B cell (primary cell): Measurements from ENCODE around the gene ANO2. TPM values are rescaled to one million over a fixed set of nuclear protein-coding genes. Genes with fewer than 3 reads are reported as not detected.

Experiments
- ATAC-seq: fragments of 200-7000 bp; cut with Tn5 transposase; one replicate; pipeline ENCODE4 v1.10.0; 2021; ENCODE audit warnings: low read depth, mild to moderate bottlenecking, moderate number of reproducible peaks, moderate library complexity
- CTCF ChIA-PET: fragments of 350-600 bp; sonication (Branson Sonifier 250); formaldehyde crosslinking; loops from one replicate; lab custom pipeline; 2021; ENCODE audit warnings: antibody characterized with exemption, inconsistent platforms; lab: Charles Lee
- POLR2A ChIA-PET: fragments of 350-600 bp; sonication (Branson Sonifier 250); formaldehyde crosslinking; loops from one replicate; lab custom pipeline; 2021; ENCODE audit warnings: antibody characterized with exemption; lab: Charles Lee
- DNase-seq: peaks from one replicate; pipeline ENCODE4 v3.0.0; 2013
- H2AFZ ChIP-seq: 2 replicates; pipeline ENCODE4 v1.6.1; 2012; ENCODE audit warnings: mild to moderate bottlenecking, low read depth, low read length; ENCODE audit not compliant: insufficient read depth, poor library complexity, severe bottlenecking
- H3K27ac ChIP-seq, 2 donors: 1 replicate in 1 of 2; 2 replicates in 1 of 2; pipeline ENCODE4 v1.5.1; 2012 to 2013; ENCODE audit warnings: low read length in 2 of 2, mild to moderate bottlenecking in 2 of 2, moderate library complexity in 1 of 2
- H3K27me3 ChIP-seq, 4 experiments: fragments of 200-600 bp in 1 of 4; sonication (generic) in 1 of 4; replicated peaks in 1 of 4; 1 replicate in 2 of 4; 2 replicates in 2 of 4; pipeline versions ENCODE4 v1.6.1 to v1.7.0; 2013 to 2016; ENCODE audit warnings: low read length in 3 of 4, mild to moderate bottlenecking in 2 of 4, mixed read lengths in 1 of 4, moderate library complexity in 1 of 4; ENCODE audit not compliant: insufficient read depth in 4 of 4, control insufficient read depth in 3 of 4; ENCODE audit errors: control extremely low read depth in 1 of 4
- H3K36me3 ChIP-seq, 2 experiments: replicated peaks in 1 of 2; 1 replicate in 1 of 2; 2 replicates in 1 of 2; pipeline versions ENCODE4 v1.6.1 to v1.7.1; 2013; ENCODE audit warnings: low read length in 1 of 2; ENCODE audit not compliant: insufficient read depth in 2 of 2, control insufficient read depth in 1 of 2; ENCODE audit errors: control extremely low read depth in 1 of 2, extremely low read depth in 1 of 2
- H3K4me1 ChIP-seq, 2 donors: fragments of 200-600 bp in 1 of 2; sonication (generic) in 1 of 2; 1 replicate in 1 of 2; 2 replicates in 1 of 2; pipeline versions ENCODE4 v1.5.1 to v1.6.1; 2013 to 2017; ENCODE audit warnings: low read length in 2 of 2; ENCODE audit not compliant: control insufficient read depth in 2 of 2, insufficient read depth in 2 of 2
- H3K4me2 ChIP-seq: replicated peaks from 2 replicates; pipeline ENCODE3; 2012; ENCODE audit warnings: mild to moderate bottlenecking, low read depth, low read length; ENCODE audit not compliant: poor library complexity, severe bottlenecking
- H3K4me3 ChIP-seq, 5 experiments: fragments of 200-600 bp in 1 of 5; sonication (generic) in 1 of 5; 1 replicate in 3 of 5; 2 replicates in 2 of 5; pipeline versions ENCODE4 v1.5.1 to v1.7.0; 2011 to 2016; ENCODE audit warnings: low read length in 4 of 5, mild to moderate bottlenecking in 4 of 5, low read depth in 2 of 5, control low read depth in 1 of 5, moderate library complexity in 1 of 5; ENCODE audit not compliant: insufficient read depth in 1 of 5; ENCODE audit errors: control extremely low read depth in 1 of 5, extremely low read depth in 1 of 5
- H3K79me2 ChIP-seq: fragments of 200-600 bp; sonication (generic); one replicate; pipeline ENCODE4 v1.6.0; 2016; ENCODE audit warnings: low read length; ENCODE audit not compliant: control insufficient read depth, insufficient read depth
- H3K9ac ChIP-seq: fragments of 200-600 bp; sonication (generic); 2 replicates; pipeline ENCODE4 v1.6.1; 2017; ENCODE audit warnings: mild to moderate bottlenecking, low read length, moderate library complexity
- H3K9me3 ChIP-seq, 3 donors: one replicate each; pipeline versions ENCODE4 v1.6.1 to v1.7.1; 2013; ENCODE audit warnings: low read length in 2 of 3; ENCODE audit not compliant: control insufficient read depth in 2 of 3, insufficient read depth in 1 of 3; ENCODE audit errors: control extremely low read depth in 1 of 3
- H4K20me1 ChIP-seq: 2 replicates; pipeline ENCODE4 v1.6.0; 2012; ENCODE audit warnings: mild to moderate bottlenecking, low read length; ENCODE audit not compliant: insufficient read depth, control insufficient read depth, poor library complexity, severe bottlenecking
- H3K27ac Mint-ChIP-seq: one replicate; pipeline ENCODE4 v1.8.0; 2021; ENCODE audit warnings: mixed read lengths
- H3K27me3 Mint-ChIP-seq: one replicate; pipeline ENCODE4 v1.8.0; 2021; ENCODE audit warnings: mixed read lengths
- H3K4me1 Mint-ChIP-seq: one replicate; pipeline ENCODE4 v1.8.0; 2021; ENCODE audit warnings: mixed read lengths
- H3K4me3 Mint-ChIP-seq: one replicate; pipeline ENCODE4 v1.8.0; 2021; ENCODE audit warnings: mixed read lengths
- H3K9me3 Mint-ChIP-seq: one replicate; pipeline ENCODE4 v1.8.0; 2022; ENCODE audit warnings: mixed read lengths; ENCODE audit not compliant: insufficient read depth
- CTCF ChIP-seq: fragments of 200-600 bp; IDR thresholded peaks from one replicate; pipeline ENCODE4 v1.8.0; 2022; ENCODE audit warnings: antibody characterized with exemption, mild to moderate bottlenecking
- EZH2 ChIP-seq: IDR thresholded peaks from 2 replicates; pipeline ENCODE4 v1.6.1; 2012; ENCODE audit warnings: borderline replicate concordance, low read depth, mild to moderate bottlenecking, moderate library complexity, low read length; ENCODE audit not compliant: insufficient read depth, poor library complexity, severe bottlenecking
- WGBS: methylation state at CpG from one replicate; pipeline ENCODE4 v1.1.5; 2013; ENCODE audit warnings: missing lambda C conversion rate; ENCODE audit not compliant: insufficient coverage; 5-methylcytosine and 5-hydroxymethylcytosine counted together
- intact Hi-C: fragments of 100-400 bp; cut with micrococcal nuclease; formaldehyde crosslinking; loops from one replicate; pipeline ENCODE4 v1.10.0; 2022
- polyA plus RNA-seq: library from polyadenylated mRNA; depleted of rRNA; stranded (reverse); fragments of >200 nt; gene quantifications from 2 replicates; pipeline ENCODE4 v1.2.3, GENCODE V29; 2012
- total RNA-seq, 2 donors: library from RNA; stranded (reverse); fragments of 120-200 nt in 1 of 2; gene quantifications; 1 replicate in 1 of 2; 2 replicates in 1 of 2; pipeline versions ENCODE4 v1.2.3 to v1.2.4, GENCODE V29; 2013 to 2022

The ANO2 gene
- total and polyA plus RNA-seq, 2 donors (not counting 1 experiment from before 2014, with no cell fraction given), result not detected

- no peaks in the 10 kb centered on the region for H4K20me1 ChIP-seq
- H3K9ac ChIP-seq, result no peak overlapping the region
- H2AFZ ChIP-seq, result no peak overlapping the region
- H3K27ac ChIP-seq, result no peak overlapping the region
- Mint-ChIP-seq H3K27me3 (peaks cover 21% of the 10 kb centered on the region), H3K4me1 (no peaks in the 10 kb centered on the region), H3K27ac (no peak overlapping the region), H3K4me3 (no peak overlapping the region), H3K9me3 (no peaks in the 10 kb centered on the region)
- TF ChIP-seq EZH2, result no peak
- no peak for ATAC-seq
- no peaks in the 10 kb centered on the region for H3K4me1 ChIP-seq
- WGBS, result 86% methylated on average over 9 of the region's 9 CpGs
- no peak overlapping the region for H3K4me2 ChIP-seq
- no peaks in the 10 kb centered on the region for H3K36me3 ChIP-seq
- intact Hi-C loops, result no loop called here
- H3K79me2 ChIP-seq, result no peaks in the 10 kb centered on the region
- H3K27me3 ChIP-seq, result peaks cover 0 to 4% (median 1%) of the 10 kb centered on the region in 4 experiments
- ChIA-PET CTCF (no interaction called here), POLR2A (no interaction called here)
- H3K9me3 ChIP-seq, result peaks cover 0 to under 1% (median 0%) of the 10 kb centered on the region in 3 donors
- H3K4me3 ChIP-seq, result no peak overlapping the region
- no peak for DNase-seq
Observed at GRCh38 chr12:5913387-5913786, 31.7 kb downstream of the ANO2 start.

- Histone ChIP-seq H3K79me2 (no peaks in the 10 kb centered on the region), H3K4me3 (no peak overlapping the region), H3K36me3 (no peaks in the 10 kb centered on the region), H3K27ac (no peak overlapping the region), H2AFZ (no peak overlapping the region), H3K9ac (no peak overlapping the region), H3K27me3 (peaks cover 0 to 4% (median 1%) of the 10 kb centered on the region in 4 experiments), H3K4me2 (no peak overlapping the region), H4K20me1 (no peaks in the 10 kb centered on the region), H3K9me3 (peaks cover 0 to 2% (median 0%) of the 10 kb centered on the region in 3 donors), H3K4me1 (no peaks in the 10 kb centered on the region)
- ATAC-seq (no peak), DNase-seq (no peak)
- TF ChIP-seq EZH2, result no peak
- no peak for TF ChIP-seq CTCF
- intact Hi-C loops, result no loop called here
- Mint-ChIP-seq H3K4me3 (no peak overlapping the region), H3K27ac (no peak overlapping the region), H3K9me3 (no peaks in the 10 kb centered on the region), H3K27me3 (peaks cover 21% of the 10 kb centered on the region), H3K4me1 (no peaks in the 10 kb centered on the region)
- ChIA-PET CTCF (no interaction called here), POLR2A (no interaction called here)
- 86% methylated on average over 14 of the region's 19 CpGs for WGBS
Observed at GRCh38 chr12:5912437-5913334, 32.4 kb downstream of the ANO2 start.
